Colonic mucosa (tissue), 4 donors: ENCODE measurements around the gene NUMA1. TPM values are rescaled to one million over a fixed set of nuclear protein-coding genes. Genes with fewer than 3 reads are reported as not detected.

Source experiments
- DNase-seq: peaks from one replicate; pipeline ENCODE4 v3.0.0-alpha.2; 2020
- H3K27ac ChIP-seq: fragments of 200-600 bp; one replicate; pipeline ENCODE4 v1.8.0; 2021
- H3K27me3 ChIP-seq: fragments of 200-600 bp; one replicate; pipeline ENCODE4 v1.8.0; 2021
- H3K36me3 ChIP-seq: fragments of 200-600 bp; one replicate; pipeline ENCODE4 v1.8.0; 2021
- H3K4me1 ChIP-seq: fragments of 200-600 bp; one replicate; pipeline ENCODE4 v1.8.0; 2021; ENCODE audit warnings: mild to moderate bottlenecking
- H3K4me3 ChIP-seq: fragments of 200-600 bp; one replicate; pipeline ENCODE4 v1.8.0; 2021
- H3K9ac ChIP-seq, 2 donors: one replicate each; pipeline ENCODE4 v1.7.0; 2013; ENCODE audit warnings: control low read depth in 2 of 2, low read depth in 2 of 2, low read length in 2 of 2
- H3K9me3 ChIP-seq: fragments of 200-600 bp; one replicate; pipeline ENCODE4 v1.8.0; 2021
- intact Hi-C: fragments of 100-400 bp; cut with DNase I; formaldehyde crosslinking; loops from one replicate; pipeline ENCODE4 v1.14.1; 2022
- total RNA-seq, 2 donors: library from RNA; stranded (reverse); fragmentation: NEBNext Ultra II Directional in 1 of 2; extraction: Animal tissue kit (Norgen Biotek cat#: 25700) in 1 of 2; gene quantifications; one replicate each; pipeline ENCODE4 v1.2.1, GENCODE V29; 2021
- TF ChIP-seq, protein P1 (sequence below): fragments of 200-600 bp; IDR thresholded peaks from one replicate; pipeline ENCODE4 v1.8.0; 2022; ENCODE audit warnings: antibody characterized with exemption, mild to moderate bottlenecking
- donor health status: healthy.
- donor health status: DM: no; HTN: no; CAD: no.
- donor health status: DM: no; HTN: no; CAD: no.

The NUMA1 gene
- total RNA-seq, 2 donors from 2014 or later: 154 to 158 TPM

- Histone ChIP-seq H3K27ac (peak overlapping the region; percentile 94), H3K4me3 (peak overlapping the region; percentile 80), H3K36me3 (peaks cover 3% of the 10 kb centered on the region), H3K27me3 (no peaks in the 10 kb centered on the region), H3K4me1 (peaks cover 10% of the 10 kb centered on the region), H3K9me3 (no peaks in the 10 kb centered on the region), H3K9ac (peak overlapping the region; percentile 24 to 52)
- intact Hi-C loops: no loop called here
- TF ChIP-seq, protein P1, sequence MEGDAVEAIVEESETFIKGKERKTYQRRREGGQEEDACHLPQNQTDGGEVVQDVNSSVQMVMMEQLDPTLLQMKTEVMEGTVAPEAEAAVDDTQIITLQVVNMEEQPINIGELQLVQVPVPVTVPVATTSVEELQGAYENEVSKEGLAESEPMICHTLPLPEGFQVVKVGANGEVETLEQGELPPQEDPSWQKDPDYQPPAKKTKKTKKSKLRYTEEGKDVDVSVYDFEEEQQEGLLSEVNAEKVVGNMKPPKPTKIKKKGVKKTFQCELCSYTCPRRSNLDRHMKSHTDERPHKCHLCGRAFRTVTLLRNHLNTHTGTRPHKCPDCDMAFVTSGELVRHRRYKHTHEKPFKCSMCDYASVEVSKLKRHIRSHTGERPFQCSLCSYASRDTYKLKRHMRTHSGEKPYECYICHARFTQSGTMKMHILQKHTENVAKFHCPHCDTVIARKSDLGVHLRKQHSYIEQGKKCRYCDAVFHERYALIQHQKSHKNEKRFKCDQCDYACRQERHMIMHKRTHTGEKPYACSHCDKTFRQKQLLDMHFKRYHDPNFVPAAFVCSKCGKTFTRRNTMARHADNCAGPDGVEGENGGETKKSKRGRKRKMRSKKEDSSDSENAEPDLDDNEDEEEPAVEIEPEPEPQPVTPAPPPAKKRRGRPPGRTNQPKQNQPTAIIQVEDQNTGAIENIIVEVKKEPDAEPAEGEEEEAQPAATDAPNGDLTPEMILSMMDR: no peak
- DNase-seq: no peak
These were observed 23.4 kb upstream of the NUMA1 start for GRCh38 chr11:72103754-72104167.

DNA sequence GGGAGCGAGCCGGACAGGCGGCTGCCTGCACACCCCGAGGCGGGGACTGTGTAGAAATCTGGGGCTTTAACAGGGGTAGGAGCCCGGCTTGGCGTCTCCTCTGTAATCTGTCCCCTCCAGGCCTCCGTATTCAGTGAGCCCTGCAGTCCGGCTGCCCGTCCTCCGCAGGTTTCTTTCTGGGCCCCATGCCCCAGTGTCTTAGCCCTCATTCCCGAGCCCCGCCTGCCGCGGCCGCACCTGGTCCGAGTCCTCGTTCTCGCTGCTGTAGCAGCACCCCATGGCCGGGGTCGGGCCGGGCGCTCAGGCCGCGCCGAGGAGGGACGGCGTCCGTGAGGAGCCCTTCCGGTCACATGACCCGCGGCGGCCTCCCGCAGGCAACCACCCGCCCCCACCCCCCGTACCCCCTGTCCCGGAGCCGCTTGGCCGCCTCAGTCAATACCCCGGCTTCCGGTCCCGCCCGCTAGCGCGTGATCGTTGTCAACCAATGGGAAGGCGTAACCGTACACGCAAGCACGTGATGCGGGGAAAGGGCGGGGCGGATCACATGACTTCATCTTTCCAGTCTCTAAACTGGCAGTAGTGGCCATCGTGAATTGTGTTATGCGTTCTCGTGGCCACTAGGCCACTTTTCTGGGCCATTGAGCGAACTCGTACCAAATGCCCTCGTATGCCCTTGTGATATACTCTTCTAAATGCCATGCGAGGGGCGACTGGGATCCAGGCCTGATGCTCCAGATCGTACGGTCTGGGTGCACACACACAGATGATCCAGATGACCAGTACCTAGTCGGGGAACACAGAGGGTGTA lies 22.8 kb upstream of the NUMA1 start, which contains the start of gene LAMTOR1:
TSS of gene LAMTOR1 (minus strand) at position 352 of the 808 bp plus-strand sequence. CDS start at position 279, 73 bp downstream.
- no peaks in the 10 kb centered on the region for H3K9me3 ChIP-seq
- peak within 1 kb of the TSS; percentile 80 for H3K4me3 ChIP-seq
- no peaks in the 10 kb centered on the region for H3K27me3 ChIP-seq
- peak within 1 kb of the TSS; percentile 78 to 84 for H3K9ac ChIP-seq
- peaks cover 10% of the 10 kb centered on the region for H3K4me1 ChIP-seq
- TF ChIP-seq, protein P1: peak; percentile 34
- peaks cover 9% of the 10 kb centered on the region for H3K36me3 ChIP-seq
- H3K27ac ChIP-seq: peak within 1 kb of the TSS; percentile 94
- intact Hi-C loops: no loop called here
- peak; percentile 100 for DNase-seq

GRCh38 chr11:72102631-72102945 lies 22.2 kb upstream of the NUMA1 start:
- intact Hi-C loops: no loop called here
- Histone ChIP-seq H3K27me3 (no peaks in the 10 kb centered on the region), H3K36me3 (peaks cover 15% of the 10 kb centered on the region), H3K4me1 (peaks cover 10% of the 10 kb centered on the region), H3K27ac (peak overlapping the region; percentile 94), H3K4me3 (peak overlapping the region; percentile 80), H3K9me3 (no peaks in the 10 kb centered on the region), H3K9ac (peak overlapping the region; percentile 78 to 84)
- DNase-seq: no peak
- TF ChIP-seq, protein P1: no peak

DNA sequence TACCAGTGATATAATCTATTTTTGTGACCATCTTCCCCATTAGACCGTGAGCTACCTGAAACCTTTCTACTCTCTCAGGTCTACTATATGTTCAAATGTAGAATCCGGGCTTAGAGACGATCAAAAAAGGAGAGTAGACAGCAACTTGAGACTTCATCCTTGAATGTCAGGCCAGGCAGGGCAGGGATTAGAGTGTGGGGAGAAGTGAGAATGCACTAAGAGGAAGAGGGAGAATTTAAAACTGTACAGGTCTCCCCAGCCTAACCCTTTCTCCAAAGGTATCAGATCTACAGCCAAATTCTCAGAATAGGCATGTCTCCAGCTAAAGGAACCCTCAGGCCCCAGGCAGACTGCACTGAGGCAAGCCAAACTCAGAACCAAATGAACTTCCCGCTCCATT lies 21.8 kb upstream of the NUMA1 start:
- H3K9ac ChIP-seq: peak overlapping the region; percentile 78 to 84
- no peaks in the 10 kb centered on the region for H3K27me3 ChIP-seq
- TF ChIP-seq, protein P1: no peak
- no peaks in the 10 kb centered on the region for H3K9me3 ChIP-seq
- peaks cover 10% of the 10 kb centered on the region for H3K4me1 ChIP-seq
- peaks cover 19% of the 10 kb centered on the region for H3K36me3 ChIP-seq
- DNase-seq: no peak
- H3K27ac ChIP-seq: peak overlapping the region; percentile 94
- H3K4me3 ChIP-seq: peak overlapping the region; percentile 80
- intact Hi-C loops: no loop called here

GRCh38 chr11:72100462-72100861 lies 20.1 kb upstream of the NUMA1 start:
- Histone ChIP-seq H3K4me1 (peaks cover 10% of the 10 kb centered on the region), H3K9ac (no peak overlapping the region), H3K27me3 (no peaks in the 10 kb centered on the region), H3K4me3 (no peak overlapping the region), H3K27ac (no peak overlapping the region), H3K9me3 (no peaks in the 10 kb centered on the region), H3K36me3 (peaks cover 19% of the 10 kb centered on the region)
- TF ChIP-seq, protein P1: no peak
- intact Hi-C loops: no loop called here
- DNase-seq: no peak
